HTERT RPE-1 (cell line): Measurements from ENCODE around the gene RNF166.

Experiments
- in situ Hi-C: fragments of 300-500 bp; cut with MboI; formaldehyde crosslinking; loops from 4 replicates; pipeline ENCODE4 v1.14.3; 2020; ENCODE audit warnings: low sequenced_read_pairs

RNF166 gene

DNA sequence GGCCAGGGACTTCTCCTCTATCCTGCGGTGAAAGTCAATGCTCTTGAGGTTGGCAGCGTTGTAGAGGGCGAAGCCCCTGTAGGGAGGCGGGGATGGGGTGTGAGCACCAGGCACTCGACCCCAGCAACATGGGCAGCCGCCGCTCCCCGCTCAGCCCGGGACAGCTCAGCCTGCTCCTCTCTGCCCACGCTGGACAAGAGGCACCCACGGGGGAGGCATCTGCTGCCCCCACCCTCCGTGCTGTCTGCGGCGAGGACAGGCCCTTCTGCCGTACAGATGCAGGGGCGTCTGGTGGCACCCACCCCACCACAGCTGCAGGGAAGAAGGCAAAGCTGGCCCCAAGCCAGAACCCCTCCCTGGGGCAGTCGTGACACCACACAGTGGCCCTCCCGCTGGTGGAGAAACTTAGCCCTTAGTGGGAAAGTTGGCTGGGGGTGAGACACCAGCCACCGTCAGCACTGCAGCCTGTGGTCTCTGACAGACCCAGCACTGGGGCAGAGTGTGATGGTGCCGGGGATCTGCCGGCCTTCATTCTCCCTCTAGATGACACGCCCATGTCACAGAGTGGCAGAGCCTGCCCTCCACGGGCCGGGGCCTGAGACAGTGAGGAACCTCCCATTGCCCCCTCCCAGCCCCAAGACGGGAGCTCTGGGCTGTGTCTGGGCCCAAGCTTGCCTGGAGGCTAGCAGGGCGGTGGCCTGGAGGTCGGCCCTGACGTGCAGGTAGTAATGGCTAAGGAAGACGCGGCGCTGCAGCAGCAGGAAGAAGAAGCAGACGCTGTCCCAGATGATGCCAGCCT lies 19.6 kb upstream of the RNF166 start:
- in situ Hi-C loops = no loop called here

- in situ Hi-C loops = no loop called here
These were observed 18.8 kb upstream of the RNF166 start for GRCh38 chr16:88724855-88725555.

DNA sequence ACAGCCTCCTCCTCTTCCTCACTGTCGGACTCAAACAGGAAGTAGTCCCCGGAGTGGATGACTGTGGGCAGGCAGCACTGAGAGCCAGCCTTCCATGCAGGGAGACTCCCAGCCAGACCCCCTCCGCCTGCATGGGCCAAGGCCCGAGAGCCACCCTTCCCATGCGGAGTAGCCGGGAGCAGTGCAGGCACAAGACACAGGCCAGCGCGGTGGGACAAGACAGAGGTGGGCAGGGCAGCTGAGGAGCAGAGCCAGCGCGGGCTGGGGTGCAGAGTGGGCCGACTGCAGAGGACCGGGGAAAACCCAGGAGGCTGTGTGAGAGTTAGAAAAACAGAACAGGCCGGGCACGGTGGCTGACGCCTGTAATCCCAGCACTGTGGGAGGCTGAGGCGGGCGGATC lies 17.7 kb upstream of the RNF166 start:
- in situ Hi-C loops = no loop called here

- in situ Hi-C loops = no loop called here
These were observed 17.3 kb upstream of the RNF166 start for GRCh38 chr16:88723507-88723887.

DNA sequence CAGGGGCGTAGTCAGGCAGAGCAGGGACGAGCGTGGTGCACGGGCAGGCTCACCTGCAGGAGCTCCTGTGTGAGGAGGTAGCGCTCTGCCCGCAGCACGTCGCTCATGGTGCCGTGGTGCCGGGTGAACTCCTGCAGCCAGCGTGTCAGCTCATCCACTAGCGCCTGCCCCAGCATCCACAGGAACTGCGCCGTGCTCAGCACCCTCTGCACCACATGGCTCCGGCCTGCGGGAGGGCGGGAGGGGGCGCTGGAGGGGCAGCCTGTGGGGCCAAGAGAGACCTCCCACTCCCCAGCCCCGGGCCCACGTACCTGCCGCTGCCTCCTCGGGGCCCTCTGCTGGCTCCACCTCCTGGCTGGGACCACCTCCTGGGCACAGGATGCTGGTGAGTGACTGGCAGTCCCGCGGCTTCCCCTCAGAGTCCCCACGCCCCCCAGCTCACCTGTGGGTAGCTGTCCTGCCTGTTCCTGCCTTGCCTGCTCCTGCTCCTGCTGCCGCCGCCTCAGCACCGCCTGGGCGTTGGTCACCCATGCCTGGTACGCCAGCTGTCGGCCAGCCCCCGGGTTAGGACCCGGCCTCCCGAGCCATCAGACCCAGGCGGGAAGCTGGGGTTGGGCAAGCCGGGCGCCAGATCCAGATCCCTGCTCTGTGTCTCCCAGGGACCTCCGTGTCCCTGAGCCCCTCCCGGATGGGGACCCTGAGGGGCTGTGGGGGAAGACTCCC lies 16.7 kb upstream of the RNF166 start:
- in situ Hi-C loops = no loop called here

DNA sequence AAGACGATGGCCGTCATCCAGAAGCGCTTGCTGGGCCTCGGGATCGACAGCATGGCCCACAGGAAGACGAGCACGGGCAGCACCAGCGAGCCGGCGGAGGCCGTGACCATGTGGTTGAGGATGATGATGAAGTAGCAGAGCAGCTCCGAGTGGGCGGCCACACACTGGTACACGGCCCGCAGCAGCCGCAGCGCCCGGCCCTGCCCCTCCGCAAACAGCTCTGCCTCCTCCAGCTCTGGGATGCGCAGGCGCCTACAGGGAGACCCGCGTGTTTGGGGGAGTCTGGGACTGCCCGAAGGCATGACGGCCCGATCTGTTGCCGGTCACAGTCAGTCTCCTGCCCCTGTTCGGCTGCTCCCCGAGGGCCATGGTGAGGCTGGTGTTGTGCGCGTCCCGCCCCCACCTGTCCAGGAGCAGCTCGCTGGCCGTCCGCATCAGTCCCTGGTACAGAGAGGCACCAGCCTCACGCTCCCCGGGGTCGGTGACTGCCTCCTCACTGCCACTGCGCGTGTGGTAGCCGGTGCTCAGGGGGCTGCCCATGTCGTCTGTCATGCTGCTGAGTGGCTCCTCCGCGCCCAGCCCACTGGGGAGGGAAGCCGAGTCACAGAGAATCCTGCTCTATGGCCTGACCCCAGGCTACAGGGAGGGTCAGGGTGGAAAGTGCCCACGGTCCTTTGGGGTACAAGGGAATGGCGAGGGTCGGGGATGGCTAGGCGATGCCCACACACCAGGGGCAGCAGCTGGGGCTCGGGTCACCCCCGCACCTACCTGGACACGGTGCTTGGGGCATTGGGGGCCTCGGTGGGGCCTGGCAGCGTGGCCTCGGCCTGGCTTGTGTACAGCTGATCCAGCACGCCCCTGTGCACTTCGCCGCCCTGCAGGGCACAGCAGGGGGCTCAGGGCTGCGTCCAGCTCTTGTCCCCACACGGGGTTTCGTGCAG lies 15.9 kb upstream of the RNF166 start:
- in situ Hi-C loops = no loop called here

DNA sequence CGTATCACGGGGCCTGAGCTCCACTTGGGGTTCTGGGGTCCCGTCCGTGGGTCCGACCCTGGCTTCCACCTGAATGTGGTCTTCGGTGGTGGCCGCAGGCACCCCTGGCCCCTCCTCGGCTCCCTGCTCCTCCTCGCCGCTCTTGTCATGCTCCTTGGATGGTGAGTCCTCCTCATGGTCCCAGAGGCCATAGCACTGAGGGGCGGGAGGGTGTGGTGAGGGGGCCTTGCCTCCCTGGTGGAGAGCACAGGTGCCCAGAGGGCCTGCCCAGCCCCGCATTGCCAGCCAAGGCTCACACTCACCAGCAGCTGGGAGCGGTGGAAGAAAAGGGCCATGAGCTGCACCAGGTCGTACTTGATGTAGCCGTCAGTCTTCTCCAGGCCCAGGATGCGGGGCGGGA lies 15.0 kb upstream of the RNF166 start:
- in situ Hi-C loops = no loop called here

DNA sequence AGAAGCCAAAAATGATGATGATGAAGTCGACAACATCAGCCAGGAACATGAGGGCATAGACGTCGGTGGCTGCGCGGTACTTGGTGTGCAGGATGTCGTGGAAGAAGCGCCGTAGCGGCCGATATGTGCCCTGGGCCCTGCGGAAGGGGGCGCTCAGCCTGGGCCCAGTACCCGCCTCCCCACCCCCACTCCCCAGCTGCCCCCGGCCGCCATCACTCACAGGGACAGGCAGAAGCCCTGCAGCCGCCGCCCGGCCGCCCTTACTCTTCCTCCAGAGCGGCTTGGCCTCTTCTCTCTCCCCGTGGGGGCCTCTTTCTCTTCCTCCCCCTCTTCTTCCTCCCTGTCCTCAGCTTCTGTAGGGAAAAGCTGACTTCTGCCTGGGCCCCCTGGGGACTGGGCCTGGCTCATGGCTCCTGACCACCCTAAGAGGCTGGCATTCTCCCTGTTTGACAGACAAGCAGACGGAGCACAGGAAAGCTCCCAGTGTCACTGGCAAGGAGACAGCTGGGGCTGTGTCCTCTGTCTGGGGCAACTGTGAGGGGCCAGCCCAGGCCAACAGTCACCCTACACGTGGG lies 14.3 kb upstream of the RNF166 start:
- in situ Hi-C loops = no loop called here

DNA sequence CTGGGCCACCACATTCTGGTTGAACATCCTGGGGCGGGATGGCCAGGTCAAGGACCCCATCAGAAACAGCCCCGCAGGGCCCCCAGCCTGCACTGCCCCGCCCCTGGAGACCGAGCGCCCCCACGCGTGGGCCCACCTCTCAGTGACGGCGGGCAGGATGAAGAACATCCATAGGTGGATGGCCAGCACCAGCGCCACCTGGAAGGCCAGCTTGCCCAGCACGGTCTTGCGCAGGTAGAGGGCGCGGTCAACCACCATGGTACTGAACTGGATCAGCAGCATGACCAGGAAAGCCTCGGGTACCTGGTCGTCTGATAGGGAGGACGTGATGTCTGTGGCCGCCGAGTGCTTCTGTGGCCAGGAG lies 13.7 kb upstream of the RNF166 start:
- in situ Hi-C loops = no loop called here

- in situ Hi-C loops = no loop called here
These were observed 13.2 kb upstream of the RNF166 start for GRCh38 chr16:88719267-88719932.

GRCh38 chr16:88718178-88718577 lies 12.0 kb upstream of the RNF166 start:
- in situ Hi-C loops = no loop called here

DNA sequence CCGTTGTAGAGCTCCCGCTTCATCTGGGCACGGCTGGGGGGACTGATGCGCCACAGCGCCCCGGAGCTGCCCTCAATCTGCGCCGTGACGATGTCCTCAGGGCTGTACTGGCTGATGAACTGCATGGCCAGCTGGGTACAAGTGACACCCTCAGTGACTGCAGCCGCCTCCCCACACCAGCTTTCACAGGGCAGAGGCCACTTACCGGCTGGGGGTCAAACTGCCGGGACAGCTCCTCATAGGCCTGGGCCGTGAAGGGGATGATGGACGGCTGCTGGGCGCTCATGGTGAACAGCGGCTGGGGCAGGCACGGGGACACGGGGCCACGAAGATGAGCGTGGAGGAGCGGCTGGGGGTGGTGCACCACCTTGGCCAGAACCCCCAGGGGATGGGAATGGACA lies 10.4 kb upstream of the RNF166 start:
- in situ Hi-C loops = no loop called here

- in situ Hi-C loops = no loop called here
These were observed 10.0 kb upstream of the RNF166 start for GRCh38 chr16:88716201-88716600.

- in situ Hi-C loops = no loop called here
These were observed 9.3 kb upstream of the RNF166 start for GRCh38 chr16:88715312-88716190.

DNA sequence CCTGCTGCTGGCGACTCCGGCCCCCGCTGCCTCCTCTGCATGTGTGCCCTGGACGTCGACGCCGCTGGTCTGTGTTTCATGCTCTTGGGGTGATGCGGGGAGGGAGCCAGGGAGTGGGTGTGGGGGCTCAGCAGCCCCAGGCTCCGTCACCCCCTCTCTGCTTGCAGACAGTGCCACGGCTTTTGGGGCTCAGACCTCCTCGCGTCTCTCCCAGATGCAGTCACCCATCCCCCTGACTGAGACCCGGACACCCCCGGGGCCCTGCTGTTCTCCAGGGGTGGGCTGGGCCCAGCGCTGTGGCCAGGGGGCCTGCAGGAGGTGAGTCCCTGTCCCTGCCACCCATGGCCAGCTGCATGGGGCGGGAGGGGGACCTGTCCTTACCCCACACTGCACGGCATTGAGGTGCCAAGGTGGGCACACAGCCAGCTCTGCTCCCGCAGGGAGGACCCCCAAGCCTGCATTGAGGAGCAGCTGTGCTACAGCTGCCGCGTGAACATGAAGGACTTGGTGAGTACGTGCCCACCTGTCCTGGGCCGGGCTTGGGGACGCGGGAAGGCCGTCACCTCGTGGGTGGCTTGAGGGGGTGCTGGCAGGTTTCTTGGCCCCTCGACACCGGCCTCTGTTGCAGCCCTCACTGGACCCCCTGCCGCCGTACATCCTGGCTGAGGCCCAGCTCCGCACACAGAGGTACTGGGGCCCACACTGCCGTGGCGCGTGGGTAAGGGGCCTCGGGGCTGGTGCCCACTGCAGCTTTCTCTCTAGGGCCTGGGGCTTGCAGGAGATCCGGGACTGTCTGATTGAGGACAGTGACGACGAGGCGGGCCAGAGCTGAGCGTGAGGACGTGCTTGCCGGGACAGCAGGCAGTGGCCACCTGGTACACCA lies 8.5 kb upstream of the RNF166 start:
- in situ Hi-C loops = no loop called here

GRCh38 chr16:88713568-88714419 lies 7.6 kb upstream of the RNF166 start:
- in situ Hi-C loops = no loop called here

- in situ Hi-C loops = no loop called here
These were observed 6.8 kb upstream of the RNF166 start for GRCh38 chr16:88713054-88713453.
